NCI-H1694 (cell line): ENCODE data around the gene BIRC7.

ENCODE experiments used
- DNase-seq: peaks from one replicate; lab custom pipeline; 2025; lab: John Stamatoyannopoulos, UW

Gene BIRC7

GRCh38 chr20:63225082-63225454 is 10.6 kb upstream of the BIRC7 start:
- no peak for DNase-seq

GRCh38 chr20:63226042-63226943 is 9.4 kb upstream of the BIRC7 start:
- DNase-seq: no peak

- no peak for DNase-seq
Observed at GRCh38 chr20:63227260-63227659, 8.4 kb upstream of the BIRC7 start.

GRCh38 chr20:63228806-63229205 is 6.9 kb upstream of the BIRC7 start:
- DNase-seq: no peak

GRCh38 chr20:63230800-63231268 is 4.9 kb upstream of the BIRC7 start:
- DNase-seq: no peak

- DNase-seq: no peak
Observed at GRCh38 chr20:63232235-63233060, 3.3 kb upstream of the BIRC7 start.

GRCh38 chr20:63233061-63233344 is 2.7 kb upstream of the BIRC7 start:
- no peak for DNase-seq

GRCh38 chr20:63233924-63234323 is 1.8 kb upstream of the BIRC7 start:
- no peak for DNase-seq

- DNase-seq: no peak
Observed at GRCh38 chr20:63234693-63235398, 859 bp upstream of the BIRC7 start.

GRCh38 chr20:63236116-63236837 is 572 bp downstream of the BIRC7 start:
- DNase-seq: no peak

GRCh38 chr20:63238031-63238430 is 2.3 kb downstream of the BIRC7 start:
- no peak for DNase-seq

GRCh38 chr20:63238514-63239125 is 2.9 kb downstream of the BIRC7 start:
- no peak for DNase-seq

- no peak for DNase-seq
Observed at GRCh38 chr20:63239431-63239830, 3.7 kb downstream of the BIRC7 start.

- no peak for DNase-seq
Observed at GRCh38 chr20:63240004-63240403, 4.3 kb downstream of the BIRC7 start.

GRCh38 chr20:63241272-63241671 is 5.6 kb downstream of the BIRC7 start:
- no peak for DNase-seq

- no peak for DNase-seq
Observed at GRCh38 chr20:63242736-63243135, 7.0 kb downstream of the BIRC7 start.

- DNase-seq: no peak
Observed at GRCh38 chr20:63243604-63244247, 8.0 kb downstream of the BIRC7 start.

- DNase-seq: no peak
Observed at GRCh38 chr20:63244468-63244867, 8.8 kb downstream of the BIRC7 start.

- no peak for DNase-seq
Observed at GRCh38 chr20:63246490-63247288, 11.0 kb downstream of the BIRC7 start.

GRCh38 chr20:63247671-63248228 is 12.0 kb downstream of the BIRC7 start:
- DNase-seq: no peak
